ENCODE results near the gene PGLYRP4. TPM values are rescaled to one million over a fixed set of nuclear protein-coding genes. Genes with fewer than 3 reads are reported as not detected.

PGLYRP4 gene
- total RNA-seq, 1 experiment from 2014 or later: not detected

GRCh38 chr1:153357076-153357852 is 8.6 kb upstream of the PGLYRP4 start:
- ChIA-PET POLR2A (no interaction called here), CTCF (interaction anchor here (0.6 to 1.0 kb wide), 3 partner anchors 137 to 195 kb away, joined by 3 to 7 read pairs (median 3); no protein-coding TSS in a partner anchor)
- BruUV-seq (replicated peaks): no TSS peak
- TF ChIP-seq SIN3A (IDR thresholded peaks at IDR 0.05; ENCODE audit: borderline replicate concordance, insufficient read depth, low read depth, low read length) (no peak), POLR2AphosphoS5 (IDR thresholded peaks at IDR 0.05; ENCODE audit: low read depth, low read length) (no peak), TCF7L2 (IDR thresholded peaks at IDR 0.05; ENCODE audit: low read depth, low read length) (no peak)
- TF ChIP-seq, protein P1, sequence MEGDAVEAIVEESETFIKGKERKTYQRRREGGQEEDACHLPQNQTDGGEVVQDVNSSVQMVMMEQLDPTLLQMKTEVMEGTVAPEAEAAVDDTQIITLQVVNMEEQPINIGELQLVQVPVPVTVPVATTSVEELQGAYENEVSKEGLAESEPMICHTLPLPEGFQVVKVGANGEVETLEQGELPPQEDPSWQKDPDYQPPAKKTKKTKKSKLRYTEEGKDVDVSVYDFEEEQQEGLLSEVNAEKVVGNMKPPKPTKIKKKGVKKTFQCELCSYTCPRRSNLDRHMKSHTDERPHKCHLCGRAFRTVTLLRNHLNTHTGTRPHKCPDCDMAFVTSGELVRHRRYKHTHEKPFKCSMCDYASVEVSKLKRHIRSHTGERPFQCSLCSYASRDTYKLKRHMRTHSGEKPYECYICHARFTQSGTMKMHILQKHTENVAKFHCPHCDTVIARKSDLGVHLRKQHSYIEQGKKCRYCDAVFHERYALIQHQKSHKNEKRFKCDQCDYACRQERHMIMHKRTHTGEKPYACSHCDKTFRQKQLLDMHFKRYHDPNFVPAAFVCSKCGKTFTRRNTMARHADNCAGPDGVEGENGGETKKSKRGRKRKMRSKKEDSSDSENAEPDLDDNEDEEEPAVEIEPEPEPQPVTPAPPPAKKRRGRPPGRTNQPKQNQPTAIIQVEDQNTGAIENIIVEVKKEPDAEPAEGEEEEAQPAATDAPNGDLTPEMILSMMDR (IDR thresholded peaks at IDR 0.05): no peak
- TF ChIP-seq, protein P2, sequence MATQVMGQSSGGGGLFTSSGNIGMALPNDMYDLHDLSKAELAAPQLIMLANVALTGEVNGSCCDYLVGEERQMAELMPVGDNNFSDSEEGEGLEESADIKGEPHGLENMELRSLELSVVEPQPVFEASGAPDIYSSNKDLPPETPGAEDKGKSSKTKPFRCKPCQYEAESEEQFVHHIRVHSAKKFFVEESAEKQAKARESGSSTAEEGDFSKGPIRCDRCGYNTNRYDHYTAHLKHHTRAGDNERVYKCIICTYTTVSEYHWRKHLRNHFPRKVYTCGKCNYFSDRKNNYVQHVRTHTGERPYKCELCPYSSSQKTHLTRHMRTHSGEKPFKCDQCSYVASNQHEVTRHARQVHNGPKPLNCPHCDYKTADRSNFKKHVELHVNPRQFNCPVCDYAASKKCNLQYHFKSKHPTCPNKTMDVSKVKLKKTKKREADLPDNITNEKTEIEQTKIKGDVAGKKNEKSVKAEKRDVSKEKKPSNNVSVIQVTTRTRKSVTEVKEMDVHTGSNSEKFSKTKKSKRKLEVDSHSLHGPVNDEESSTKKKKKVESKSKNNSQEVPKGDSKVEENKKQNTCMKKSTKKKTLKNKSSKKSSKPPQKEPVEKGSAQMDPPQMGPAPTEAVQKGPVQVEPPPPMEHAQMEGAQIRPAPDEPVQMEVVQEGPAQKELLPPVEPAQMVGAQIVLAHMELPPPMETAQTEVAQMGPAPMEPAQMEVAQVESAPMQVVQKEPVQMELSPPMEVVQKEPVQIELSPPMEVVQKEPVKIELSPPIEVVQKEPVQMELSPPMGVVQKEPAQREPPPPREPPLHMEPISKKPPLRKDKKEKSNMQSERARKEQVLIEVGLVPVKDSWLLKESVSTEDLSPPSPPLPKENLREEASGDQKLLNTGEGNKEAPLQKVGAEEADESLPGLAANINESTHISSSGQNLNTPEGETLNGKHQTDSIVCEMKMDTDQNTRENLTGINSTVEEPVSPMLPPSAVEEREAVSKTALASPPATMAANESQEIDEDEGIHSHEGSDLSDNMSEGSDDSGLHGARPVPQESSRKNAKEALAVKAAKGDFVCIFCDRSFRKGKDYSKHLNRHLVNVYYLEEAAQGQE (IDR thresholded peaks at IDR 0.05; ENCODE audit: insufficient read depth in 1 of 2, low read depth in 2 of 2, low read length in 1 of 2): no peak
- Histone ChIP-seq H3K9me3 (ENCODE audit: control insufficient read depth, insufficient read depth, low read depth, low read length) (no peaks in the 10 kb centered on the region), H3K4me3 (ENCODE audit: low read depth in 2 of 2, low read length in 2 of 2) (no peak overlapping the region), H3K36me3 (ENCODE audit: control insufficient read depth, insufficient read depth, low read length) (no peaks in the 10 kb centered on the region), H3K27ac (ENCODE audit: low read length) (no peak overlapping the region), H3K27me3 (ENCODE audit: control insufficient read depth, insufficient read depth, low read length) (no peaks in the 10 kb centered on the region; the same call in 1 of the 2 replicates), H3K4me1 (ENCODE audit: control insufficient read depth, insufficient read depth, low read length) (no peaks in the 10 kb centered on the region)
- in situ Hi-C loops (cut with HindIII; ENCODE audit: low pct_unique_long_range_greater_than_20kb, low sequenced_read_pairs): loop anchor here (10.0 to 25.0 kb wide), 2 partner anchors 138 to 255 kb away; partner anchors contain the start of genes S100A14 and S100A16
- no peak for ATAC-seq
- no peak for DNase-seq (ENCODE audit: low read depth, low spot score)
- intact Hi-C loops (cut with micrococcal nuclease; ENCODE audit: unreplicated experiment): no loop called here

DNA sequence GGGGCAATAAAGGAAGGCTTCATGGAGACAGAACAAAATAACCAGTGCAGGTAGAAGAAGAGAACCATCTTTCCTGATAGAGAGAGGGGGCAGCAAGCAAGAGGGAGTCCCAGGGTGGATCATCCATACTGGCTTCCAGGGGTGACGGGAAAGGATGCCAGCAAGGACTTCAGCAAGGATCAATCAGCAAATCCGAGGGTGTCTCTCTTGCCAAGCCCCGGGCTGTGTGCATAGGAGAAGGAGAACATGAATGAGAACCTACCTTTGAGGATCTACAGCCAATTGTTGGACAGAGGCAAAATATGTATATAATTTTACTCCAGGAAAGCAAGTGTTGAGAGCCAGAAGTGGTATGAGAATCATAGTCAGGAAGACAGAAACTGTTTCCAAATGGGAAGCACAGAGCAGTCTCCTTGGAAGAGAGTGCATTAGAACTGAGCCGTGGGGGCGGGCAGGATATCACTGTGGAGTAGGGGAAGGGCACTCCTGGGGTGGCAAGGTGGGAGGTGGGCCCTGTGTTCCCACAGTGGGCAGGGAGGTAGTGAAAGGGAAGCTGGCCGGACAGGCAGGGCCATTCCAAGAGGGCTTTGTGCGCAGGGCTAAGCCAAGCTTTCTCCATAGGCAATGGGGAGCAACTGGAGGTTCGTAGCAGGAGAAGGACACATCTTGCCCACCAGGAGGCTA is 7.9 kb upstream of the PGLYRP4 start:
- H3K4me1 ChIP-seq (ENCODE audit: control insufficient read depth, insufficient read depth, low read length): no peaks in the 10 kb centered on the region
- no TSS peak for BruUV-seq (replicated peaks)
- H3K9me3 ChIP-seq (ENCODE audit: control insufficient read depth, insufficient read depth, low read depth, low read length): no peaks in the 10 kb centered on the region
- ATAC-seq: no peak
- H3K36me3 ChIP-seq (ENCODE audit: control insufficient read depth, insufficient read depth, low read length): no peaks in the 10 kb centered on the region
- H3K4me3 ChIP-seq (ENCODE audit: low read depth in 2 of 2, low read length in 2 of 2): no peak overlapping the region
- no peak for DNase-seq (ENCODE audit: low read depth, low spot score)
- in situ Hi-C loops (cut with HindIII; ENCODE audit: low pct_unique_long_range_greater_than_20kb, low sequenced_read_pairs): loop anchor here (10.0 to 25.0 kb wide), 2 partner anchors 138 to 256 kb away; partner anchors contain the start of genes S100A14 and S100A16
- CTCF ChIA-PET: interaction anchor here (0.6 to 1.8 kb wide), 4 partner anchors 136 to 196 kb away, joined by 3 to 24 read pairs (median 6); no protein-coding TSS in a partner anchor
- peaks cover 4% of the 10 kb centered on the region for H3K27me3 ChIP-seq (ENCODE audit: control insufficient read depth, insufficient read depth, low read length)
- TF ChIP-seq SIN3A (IDR thresholded peaks at IDR 0.05; ENCODE audit: borderline replicate concordance, insufficient read depth, low read depth, low read length): no peak
- TF ChIP-seq, protein P2 (IDR thresholded peaks at IDR 0.05; ENCODE audit: insufficient read depth in 1 of 2, low read depth in 2 of 2, low read length in 1 of 2): 0 out of 4 replicates have a peak, but pooled peaks of 1 of the 2 experiments have one; percentile 28
- H3K27ac ChIP-seq (ENCODE audit: low read length): no peak overlapping the region
- intact Hi-C loops (cut with micrococcal nuclease; ENCODE audit: unreplicated experiment): no loop called here
- POLR2A ChIA-PET: no interaction called here

Measured in Panc1 (cell line).